ENCODE measurements around the gene TPM3. TPM values are rescaled to one million over a fixed set of nuclear protein-coding genes. Genes with fewer than 3 reads are reported as not detected.
"Not testable (repeated sequence)": the region's sequence is repeated elsewhere in the genome, so short reads cannot be mapped to it uniquely, and the experiment has no call there.

The TPM3 gene
- total and polyA plus RNA-seq, 2 donors (not counting 1 experiment from before 2014, with no cell fraction given) = 186 to 300 TPM

DNA sequence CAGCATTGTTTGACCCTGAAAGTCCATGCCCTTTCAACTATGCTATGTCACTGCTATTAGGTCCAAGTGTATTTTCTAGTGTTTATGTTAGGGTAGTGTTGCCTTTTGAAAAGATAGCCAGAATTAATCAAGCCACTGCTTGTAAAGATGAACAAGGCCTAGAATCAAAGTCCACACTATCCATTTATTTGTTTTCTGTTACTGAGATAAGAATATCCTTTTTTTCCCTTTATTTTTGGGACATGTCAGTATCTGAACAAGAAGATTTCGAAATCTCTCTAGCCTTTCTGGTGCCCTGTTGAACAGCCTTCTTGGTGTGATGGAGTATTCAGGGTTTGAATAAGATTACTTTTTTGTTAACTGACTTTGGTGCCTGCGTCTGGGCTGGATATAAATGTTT lies 45.5 kb upstream of the TPM3 start:
- no peaks in the 10 kb centered on the region for H3K9me3 Mint-ChIP-seq (ENCODE audit: insufficient read depth)
- CTCF ChIA-PET = no interaction called here
- 86% methylated on average over 1 of the region's 2 CpGs for WGBS (ENCODE audit: insufficient coverage)
- H3K27ac ChIP-seq (ENCODE audit: low read length in 2 of 2) = no peak overlapping the region
- POLR2A ChIA-PET = no interaction called here
- H3K36me3 ChIP-seq (replicated peaks in 1 of 2; ENCODE audit: control extremely low read depth in 1 of 2, control insufficient read depth in 1 of 2, extremely low read depth in 1 of 2, insufficient read depth in 2 of 2, low read length in 1 of 2) = peaks cover 16 to 80% of the 10 kb centered on the region in 2 experiments
- ATAC-seq (ENCODE audit: low read depth) = no peak
- H3K27ac Mint-ChIP-seq = no peak overlapping the region
- H3K4me2 ChIP-seq (replicated peaks; ENCODE audit: low read depth, low read length, poor library complexity, severe bottlenecking) = no peak overlapping the region
- TF ChIP-seq, protein P1, sequence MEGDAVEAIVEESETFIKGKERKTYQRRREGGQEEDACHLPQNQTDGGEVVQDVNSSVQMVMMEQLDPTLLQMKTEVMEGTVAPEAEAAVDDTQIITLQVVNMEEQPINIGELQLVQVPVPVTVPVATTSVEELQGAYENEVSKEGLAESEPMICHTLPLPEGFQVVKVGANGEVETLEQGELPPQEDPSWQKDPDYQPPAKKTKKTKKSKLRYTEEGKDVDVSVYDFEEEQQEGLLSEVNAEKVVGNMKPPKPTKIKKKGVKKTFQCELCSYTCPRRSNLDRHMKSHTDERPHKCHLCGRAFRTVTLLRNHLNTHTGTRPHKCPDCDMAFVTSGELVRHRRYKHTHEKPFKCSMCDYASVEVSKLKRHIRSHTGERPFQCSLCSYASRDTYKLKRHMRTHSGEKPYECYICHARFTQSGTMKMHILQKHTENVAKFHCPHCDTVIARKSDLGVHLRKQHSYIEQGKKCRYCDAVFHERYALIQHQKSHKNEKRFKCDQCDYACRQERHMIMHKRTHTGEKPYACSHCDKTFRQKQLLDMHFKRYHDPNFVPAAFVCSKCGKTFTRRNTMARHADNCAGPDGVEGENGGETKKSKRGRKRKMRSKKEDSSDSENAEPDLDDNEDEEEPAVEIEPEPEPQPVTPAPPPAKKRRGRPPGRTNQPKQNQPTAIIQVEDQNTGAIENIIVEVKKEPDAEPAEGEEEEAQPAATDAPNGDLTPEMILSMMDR (IDR thresholded peaks at IDR 0.05) = no peak
- no peaks in the 10 kb centered on the region for H3K27me3 ChIP-seq (replicated peaks in 1 of 4; ENCODE audit: control extremely low read depth in 1 of 4, control insufficient read depth in 3 of 4, insufficient read depth in 4 of 4, low read length in 3 of 4)
- no peak overlapping the region for H2AFZ ChIP-seq (ENCODE audit: insufficient read depth, low read depth, low read length, poor library complexity, severe bottlenecking)
- no peaks in the 10 kb centered on the region for H3K4me1 ChIP-seq (ENCODE audit: control insufficient read depth in 2 of 2, insufficient read depth in 2 of 2, low read length in 2 of 2)
- H3K9me3 ChIP-seq (ENCODE audit: control extremely low read depth in 1 of 3, control insufficient read depth in 2 of 3, insufficient read depth in 1 of 3, low read length in 2 of 3) = no peaks in the 10 kb centered on the region
- peaks cover 56% of the 10 kb centered on the region for H3K79me2 ChIP-seq (ENCODE audit: control insufficient read depth, insufficient read depth, low read length)
- H3K4me3 ChIP-seq (ENCODE audit: control extremely low read depth in 1 of 5, extremely low read depth in 1 of 5, insufficient read depth in 1 of 5, low read depth in 2 of 5, low read length in 4 of 5) = no peak overlapping the region
- H4K20me1 ChIP-seq (ENCODE audit: control insufficient read depth, insufficient read depth, low read length, poor library complexity, severe bottlenecking) = peaks cover 43% of the 10 kb centered on the region
- intact Hi-C loops (cut with micrococcal nuclease) = no loop called here
- no peak overlapping the region for H3K9ac ChIP-seq (ENCODE audit: low read length)
- no peaks in the 10 kb centered on the region for H3K27me3 Mint-ChIP-seq
- no peak overlapping the region for H3K4me3 Mint-ChIP-seq
- DNase-seq = no peak
- peaks cover 7% of the 10 kb centered on the region for H3K4me1 Mint-ChIP-seq

DNA sequence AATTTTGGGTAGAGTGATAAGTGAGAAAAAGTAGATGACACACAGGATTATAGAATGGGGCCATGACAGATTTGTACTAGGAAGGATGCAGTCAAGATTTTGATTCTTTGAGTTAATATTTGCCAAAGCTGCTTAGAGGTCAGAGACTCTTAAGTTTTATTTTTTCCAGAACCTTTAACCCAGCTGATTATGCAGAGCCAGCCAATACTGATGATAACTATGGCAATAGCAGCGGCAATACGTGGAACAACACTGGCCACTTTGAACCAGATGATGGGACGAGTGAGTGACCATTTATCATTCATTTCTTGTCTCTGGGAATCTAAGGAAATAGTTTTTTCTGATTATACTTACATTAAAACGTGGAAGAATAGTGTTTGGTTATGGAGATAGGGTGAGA lies 45.0 kb upstream of the TPM3 start:
- DNase-seq (no peak), ATAC-seq (ENCODE audit: low read depth) (no peak)
- TF ChIP-seq, protein P1 (IDR thresholded peaks at IDR 0.05) = no peak
- no peak for TF ChIP-seq EZH2 (IDR thresholded peaks at IDR 0.05; ENCODE audit: borderline replicate concordance, insufficient read depth, low read depth, low read length, poor library complexity, severe bottlenecking)
- H3K4me1 ChIP-seq (ENCODE audit: control insufficient read depth in 2 of 2, insufficient read depth in 2 of 2, low read length in 2 of 2) = no peaks in the 10 kb centered on the region
- H3K27me3 Mint-ChIP-seq = no peaks in the 10 kb centered on the region
- no peak overlapping the region for H3K4me2 ChIP-seq (replicated peaks; ENCODE audit: low read depth, low read length, poor library complexity, severe bottlenecking)
- H3K27me3 ChIP-seq (replicated peaks in 1 of 4; ENCODE audit: control extremely low read depth in 1 of 4, control insufficient read depth in 3 of 4, insufficient read depth in 4 of 4, low read length in 3 of 4) = no peaks in the 10 kb centered on the region
- no peak overlapping the region for H3K4me3 ChIP-seq (ENCODE audit: control extremely low read depth in 1 of 5, extremely low read depth in 1 of 5, insufficient read depth in 1 of 5, low read depth in 2 of 5, low read length in 4 of 5)
- intact Hi-C loops (cut with micrococcal nuclease) = no loop called here
- H3K79me2 ChIP-seq (ENCODE audit: control insufficient read depth, insufficient read depth, low read length) = peaks cover 62% of the 10 kb centered on the region
- peaks cover 42% of the 10 kb centered on the region for H4K20me1 ChIP-seq (ENCODE audit: control insufficient read depth, insufficient read depth, low read length, poor library complexity, severe bottlenecking)
- H3K4me1 Mint-ChIP-seq = peaks cover 7% of the 10 kb centered on the region
- H3K9ac ChIP-seq (ENCODE audit: low read length) = no peak overlapping the region
- no peaks in the 10 kb centered on the region for H3K9me3 ChIP-seq (ENCODE audit: control extremely low read depth in 1 of 3, control insufficient read depth in 2 of 3, insufficient read depth in 1 of 3, low read length in 2 of 3)
- H3K27ac Mint-ChIP-seq = no peak overlapping the region
- no peak overlapping the region for H3K4me3 Mint-ChIP-seq
- ChIA-PET POLR2A (no interaction called here), CTCF (no interaction called here)
- H3K36me3 ChIP-seq (replicated peaks in 1 of 2; ENCODE audit: control extremely low read depth in 1 of 2, control insufficient read depth in 1 of 2, extremely low read depth in 1 of 2, insufficient read depth in 2 of 2, low read length in 1 of 2) = peaks cover 16 to 78% of the 10 kb centered on the region in 2 experiments
- H2AFZ ChIP-seq (ENCODE audit: insufficient read depth, low read depth, low read length, poor library complexity, severe bottlenecking) = no peak overlapping the region
- H3K27ac ChIP-seq (ENCODE audit: low read length in 2 of 2) = no peak overlapping the region
- no CpG with 5 or more reads among the region's 4 CpGs for WGBS (ENCODE audit: insufficient coverage)
- no peaks in the 10 kb centered on the region for H3K9me3 Mint-ChIP-seq (ENCODE audit: insufficient read depth)

DNA sequence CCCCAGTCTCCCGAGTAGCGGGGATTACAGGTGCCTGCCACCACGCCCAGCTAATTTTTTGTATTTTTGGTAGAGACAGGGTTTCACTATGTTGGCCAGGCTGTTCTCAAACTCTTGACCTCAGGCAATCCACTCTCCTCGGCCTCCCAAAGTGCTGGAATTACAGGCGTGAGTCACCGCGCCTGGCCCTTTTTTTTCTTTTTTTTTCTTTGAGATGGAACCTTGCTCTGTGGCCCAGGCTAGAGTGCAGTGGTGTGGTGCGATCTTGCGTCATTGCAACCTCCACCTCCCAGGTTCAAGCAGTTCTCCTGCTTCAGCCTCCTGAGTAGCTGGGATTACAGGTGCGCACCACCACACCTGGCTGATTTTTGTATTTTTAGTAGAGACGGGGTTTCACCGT lies 41.2 kb upstream of the TPM3 start:
- intact Hi-C loops (cut with micrococcal nuclease); H3K4me3 Mint-ChIP-seq; POLR2A ChIA-PET; H3K4me1 ChIP-seq (ENCODE audit: control insufficient read depth in 2 of 2, insufficient read depth in 2 of 2, low read length in 2 of 2); H3K4me2 ChIP-seq (replicated peaks; ENCODE audit: low read depth, low read length, poor library complexity, severe bottlenecking); DNase-seq; H3K4me1 Mint-ChIP-seq; H3K27me3 ChIP-seq (replicated peaks in 1 of 4; ENCODE audit: control extremely low read depth in 1 of 4, control insufficient read depth in 3 of 4, insufficient read depth in 4 of 4, low read length in 3 of 4); H3K9me3 ChIP-seq (ENCODE audit: control extremely low read depth in 1 of 3, control insufficient read depth in 2 of 3, insufficient read depth in 1 of 3, low read length in 2 of 3); H3K27ac ChIP-seq (ENCODE audit: low read length in 2 of 2); H2AFZ ChIP-seq (ENCODE audit: insufficient read depth, low read depth, low read length, poor library complexity, severe bottlenecking); H3K9me3 Mint-ChIP-seq (ENCODE audit: insufficient read depth); H3K27ac Mint-ChIP-seq; H3K4me3 ChIP-seq (ENCODE audit: control extremely low read depth in 1 of 5, extremely low read depth in 1 of 5, insufficient read depth in 1 of 5, low read depth in 2 of 5, low read length in 4 of 5); H3K27me3 Mint-ChIP-seq; ATAC-seq (ENCODE audit: low read depth); H3K9ac ChIP-seq (ENCODE audit: low read length): not testable (repeated sequence)
- CTCF ChIA-PET = interaction anchor here (0.7 kb wide), 1 partner anchor 1780 kb away, joined by 4 read pairs; no protein-coding TSS in a partner anchor
- WGBS (ENCODE audit: insufficient coverage) = 96% methylated on average over 8 of the region's 12 CpGs
- Histone ChIP-seq H4K20me1 (ENCODE audit: control insufficient read depth, insufficient read depth, low read length, poor library complexity, severe bottlenecking) (peaks cover 27% of the 10 kb centered on the region), H3K36me3 (replicated peaks in 1 of 2; ENCODE audit: control extremely low read depth in 1 of 2, control insufficient read depth in 1 of 2, extremely low read depth in 1 of 2, insufficient read depth in 2 of 2, low read length in 1 of 2) (peaks cover 11 to 87% of the 10 kb centered on the region in 2 experiments), H3K79me2 (ENCODE audit: control insufficient read depth, insufficient read depth, low read length) (peaks cover 91% of the 10 kb centered on the region)
